SK-N-SH (cell line): Measurements from ENCODE around the gene PIK3R1. TPM values are rescaled to one million over a fixed set of nuclear protein-coding genes. Genes with fewer than 3 reads are reported as not detected.
A peak's percentile ranks its signal among the peaks of the same experiment; 100 is the strongest.

ENCODE experiments used
- CTCF ChIA-PET: fragments of 300-600, 350-600 bp; formaldehyde crosslinking; extraction: SDS; loops from one replicate; lab custom pipeline; 2021; lab: Yijun Ruan, JAX
- POLR2A ChIA-PET: fragments of 350-600 bp; sonication (Branson Sonifier 250); formaldehyde crosslinking; extraction: SDS; loops from one replicate; lab custom pipeline; 2020; ENCODE audit warnings: antibody characterized with exemption, inconsistent platforms; lab: Yijun Ruan, JAX
- DNase-seq: peaks from one replicate; pipeline ENCODE4 v3.0.0; 2012
- H2AFZ ChIP-seq: fragments of 200-600 bp; sonication (generic); 2 replicates; pipeline ENCODE4 v1.8.1; 2016; ENCODE audit warnings: antibody characterized with exemption, mild to moderate bottlenecking, low read depth
- H3F3A ChIP-seq: fragments of 200-600 bp; sonication (generic); replicated peaks from 2 replicates; pipeline ENCODE3; 2016; ENCODE audit warnings: antibody characterized with exemption, mild to moderate bottlenecking; ENCODE audit not compliant: insufficient read depth
- H3K27ac ChIP-seq, 2 experiments: fragments of 200-500 bp in 1 of 2; fragments of 200-600 bp in 1 of 2; sonication (Bioruptor generic) in 1 of 2; sonication (generic), shearing (Covaris generic) in 1 of 2; 2 replicates each; pipeline versions ENCODE4 v1.5.1 to v1.6.1; 2014 to 2016; ENCODE audit warnings: low read depth in 2 of 2, inconsistent platforms in 1 of 2, low read length in 1 of 2, mild to moderate bottlenecking in 1 of 2, mixed read lengths in 1 of 2
- H3K27me3 ChIP-seq: fragments of 200-600 bp; sonication (generic), shearing (Covaris generic); 2 replicates; pipeline ENCODE4 v1.6.1; 2016; ENCODE audit warnings: mixed run types; ENCODE audit not compliant: insufficient read depth
- H3K36me3 ChIP-seq, 2 experiments: fragments of 200-500 bp in 1 of 2; fragments of 200-600 bp in 1 of 2; sonication (Bioruptor generic) in 1 of 2; sonication (generic) in 1 of 2; replicated peaks in 1 of 2; 2 replicates each; pipeline versions ENCODE3 to v1.5.1; 2014 to 2016; ENCODE audit warnings: low read length in 1 of 2, mild to moderate bottlenecking in 1 of 2; ENCODE audit not compliant: insufficient read depth in 2 of 2, control insufficient read depth in 1 of 2
- H3K4me1 ChIP-seq, 2 experiments: fragments of 200-500 bp in 1 of 2; fragments of 200-600 bp in 1 of 2; sonication (Bioruptor generic) in 1 of 2; sonication (generic), shearing (Covaris generic) in 1 of 2; 2 replicates each; pipeline versions ENCODE4 v1.5.1 to v1.6.1; 2014 to 2016; ENCODE audit warnings: low read depth in 1 of 2, low read length in 1 of 2, mixed run types in 1 of 2; ENCODE audit not compliant: insufficient read depth in 2 of 2, control insufficient read depth in 1 of 2
- H3K4me2 ChIP-seq: fragments of 200-600 bp; sonication (generic), shearing (Covaris generic); 2 replicates; pipeline ENCODE4 v1.6.1; 2017; ENCODE audit warnings: mixed run types
- H3K4me3 ChIP-seq, 2 experiments: fragments of 200-500 bp in 1 of 2; fragments of 200-600 bp in 1 of 2; sonication (Bioruptor generic) in 1 of 2; sonication (generic), shearing (Covaris generic) in 1 of 2; 2 replicates each; pipeline versions ENCODE4 v1.5.1 to v1.8.1; 2014 to 2016; ENCODE audit warnings: low read depth in 2 of 2, inconsistent platforms in 1 of 2, low read length in 1 of 2, mild to moderate bottlenecking in 1 of 2, mixed read lengths in 1 of 2, moderate library complexity in 1 of 2
- H3K79me2 ChIP-seq: fragments of 200-600 bp; sonication (generic); 2 replicates; pipeline ENCODE4 v1.8.1; 2017; ENCODE audit warnings: mild to moderate bottlenecking; ENCODE audit not compliant: insufficient read depth
- H3K9ac ChIP-seq: fragments of 200-600 bp; sonication (generic); 2 replicates; pipeline ENCODE4 v1.6.1; 2017; ENCODE audit warnings: mixed run types
- H3K9me2 ChIP-seq: fragments of 200-600 bp; sonication (generic); 2 replicates; pipeline ENCODE4 v1.6.1; 2017; ENCODE audit warnings: mixed run types
- H3K9me3 ChIP-seq: fragments of 200-600 bp; sonication (generic); 2 replicates; pipeline ENCODE4 v1.6.1; 2017; ENCODE audit warnings: mixed run types, mild to moderate bottlenecking, moderate library complexity
- H4K20me1 ChIP-seq: fragments of 200-600 bp; sonication (generic); 2 replicates; pipeline ENCODE4 v1.6.1; 2017; ENCODE audit warnings: mild to moderate bottlenecking, mixed run types; ENCODE audit not compliant: insufficient read depth
- ELF1 ChIP-seq: IDR thresholded peaks from 2 replicates; pipeline ENCODE4 v1.4.0; 2012
- EP300 ChIP-seq, 2 experiments: IDR thresholded peaks; 2 replicates each; pipeline versions ENCODE4 v1.4.0 to v1.6.1; 2012; ENCODE audit warnings: borderline replicate concordance in 1 of 2, low read depth in 1 of 2, low read length in 1 of 2
- EZH2phosphoT487 ChIP-seq: fragments of 200-600 bp; sonication (generic); IDR thresholded peaks from 2 replicates; pipeline ENCODE4 v1.6.1; 2017; ENCODE audit warnings: low read depth, mixed run types, mild to moderate bottlenecking, antibody characterized with exemption, moderate library complexity, borderline replicate concordance
- FOXJ3 ChIP-seq: sonication (generic); formaldehyde crosslinking; IDR thresholded peaks from 2 replicates; pipeline ENCODE4 v1.5.1; 2020; ENCODE audit warnings: mild to moderate bottlenecking, missing genetic modification reagents
- FOXM1 ChIP-seq: IDR thresholded peaks from 2 replicates; pipeline ENCODE4 v1.4.0; 2012; ENCODE audit warnings: low read depth, mild to moderate bottlenecking
- GABPA ChIP-seq: IDR thresholded peaks from 2 replicates; pipeline ENCODE4 v1.4.0; 2012; ENCODE audit warnings: low read depth, mild to moderate bottlenecking
- GATA2 ChIP-seq: sonication (generic); formaldehyde crosslinking; IDR thresholded peaks from 2 replicates; pipeline ENCODE4 v1.5.0; 2020; ENCODE audit warnings: mild to moderate bottlenecking, missing genetic modification reagents
- MEF2A ChIP-seq: IDR thresholded peaks from 2 replicates; pipeline ENCODE4 v1.4.0; 2012; ENCODE audit warnings: low read depth, borderline replicate concordance
- MXI1 ChIP-seq: IDR thresholded peaks from 2 replicates; pipeline ENCODE4 v1.6.1; 2012; ENCODE audit warnings: mild to moderate bottlenecking, low read depth, low read length, improper control_type of control experiment
- NFIC ChIP-seq: IDR thresholded peaks from 2 replicates; pipeline ENCODE4 v1.4.0; 2012; ENCODE audit warnings: borderline replicate concordance
- RCOR1 ChIP-seq: fragments of 150-350 bp; IDR thresholded peaks from 2 replicates; pipeline ENCODE4 v1.6.1; 2017; ENCODE audit warnings: antibody characterized with exemption, low read length
- RFX5 ChIP-seq: IDR thresholded peaks from 2 replicates; pipeline ENCODE4 v1.6.1; 2012; ENCODE audit warnings: mild to moderate bottlenecking, improper control_type of control experiment, low read length
- RXRA ChIP-seq: IDR thresholded peaks from 2 replicates; pipeline ENCODE4 v1.4.0; 2012; ENCODE audit warnings: low read depth, mild to moderate bottlenecking, borderline replicate concordance
- TAF1 ChIP-seq: IDR thresholded peaks from 2 replicates; pipeline ENCODE4 v1.6.1; 2012; ENCODE audit warnings: low read depth, mild to moderate bottlenecking, low read length, moderate library complexity, borderline replicate concordance
- TCF12 ChIP-seq: IDR thresholded peaks from 2 replicates; pipeline ENCODE4 v1.4.0; 2012
- YY1 ChIP-seq: IDR thresholded peaks from 2 replicates; pipeline ENCODE4 v1.4.0; 2012; ENCODE audit warnings: low read depth, mild to moderate bottlenecking
- WGBS: methylation state at CpG from one replicate; pipeline ENCODE4 v1.1.6; 2017; ENCODE audit warnings: low lambda C conversion rate; 5-methylcytosine and 5-hydroxymethylcytosine counted together
- polyA plus RNA-seq, 3 experiments: library from polyadenylated mRNA; depleted of rRNA; stranded (reverse); fragments of >200 nt; gene quantifications; 2 replicates each; pipeline ENCODE4 v1.2.3, GENCODE V29; 2012
- TF ChIP-seq, protein P1 (sequence below): IDR thresholded peaks from 2 replicates; pipeline ENCODE4; 2012
- TF ChIP-seq, protein P2 (sequence below): fragments of 200-600 bp; sonication (generic); IDR thresholded peaks from 2 replicates; pipeline ENCODE4 v1.6.1; 2017; ENCODE audit warnings: antibody characterized with exemption, mild to moderate bottlenecking, moderate library complexity
- TF ChIP-seq, protein P3 (sequence below): IDR thresholded peaks from 2 replicates; pipeline ENCODE4 v1.4.0; 2012; ENCODE audit warnings: low read depth
- TF ChIP-seq, protein P4 (sequence below): fragments of 150-350 bp; IDR thresholded peaks from 2 replicates; pipeline ENCODE4 v1.6.1; 2017; ENCODE audit warnings: antibody characterized with exemption, low read length, low read depth, borderline replicate concordance

The PIK3R1 gene
- polyA plus RNA-seq, 1 of the 3 experiments (the other 2 are of a cell fraction) = 2.0 TPM

DNA sequence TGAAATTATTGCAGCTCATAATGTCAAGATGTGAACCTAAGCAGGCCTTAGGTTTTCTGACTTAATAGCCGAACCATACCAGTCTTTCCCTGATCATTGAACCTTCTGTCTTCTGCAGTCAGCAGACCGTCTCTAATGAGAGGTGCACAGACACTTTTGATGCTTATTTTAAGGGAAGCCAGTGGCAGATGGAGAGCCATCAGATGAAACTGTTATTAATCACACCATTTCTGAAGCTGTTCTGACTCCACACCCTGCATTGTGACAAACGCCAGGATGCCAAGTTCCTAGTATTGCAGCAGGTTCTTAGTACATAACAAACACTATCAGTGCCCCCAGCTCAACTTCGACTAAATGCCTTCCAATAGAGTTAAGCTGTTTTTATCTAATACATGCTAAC lies 43.0 kb downstream of the PIK3R1 start:
- 78% methylated on average over 4 of the region's 4 CpGs for WGBS
- H2AFZ ChIP-seq = no peak overlapping the region
- TF ChIP-seq, protein P1, sequence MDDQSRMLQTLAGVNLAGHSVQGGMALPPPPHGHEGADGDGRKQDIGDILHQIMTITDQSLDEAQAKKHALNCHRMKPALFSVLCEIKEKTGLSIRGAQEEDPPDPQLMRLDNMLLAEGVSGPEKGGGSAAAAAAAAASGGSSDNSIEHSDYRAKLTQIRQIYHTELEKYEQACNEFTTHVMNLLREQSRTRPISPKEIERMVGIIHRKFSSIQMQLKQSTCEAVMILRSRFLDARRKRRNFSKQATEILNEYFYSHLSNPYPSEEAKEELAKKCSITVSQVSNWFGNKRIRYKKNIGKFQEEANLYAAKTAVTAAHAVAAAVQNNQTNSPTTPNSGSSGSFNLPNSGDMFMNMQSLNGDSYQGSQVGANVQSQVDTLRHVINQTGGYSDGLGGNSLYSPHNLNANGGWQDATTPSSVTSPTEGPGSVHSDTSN = no peak
- no peak for TF ChIP-seq RCOR1
- no peak for TF ChIP-seq RFX5
- no peak for TF ChIP-seq TCF12
- no peak for TF ChIP-seq FOXJ3
- no peak for TF ChIP-seq FOXM1
- TF ChIP-seq TAF1 = no peak
- TF ChIP-seq EP300 (IDR thresholded peaks at IDR 0.05; ENCODE audit: borderline replicate concordance in 1 of 2, low read depth in 1 of 2, low read length in 1 of 2) = no peak; a peak in 1 of 4 replicates
- TF ChIP-seq, protein P2, sequence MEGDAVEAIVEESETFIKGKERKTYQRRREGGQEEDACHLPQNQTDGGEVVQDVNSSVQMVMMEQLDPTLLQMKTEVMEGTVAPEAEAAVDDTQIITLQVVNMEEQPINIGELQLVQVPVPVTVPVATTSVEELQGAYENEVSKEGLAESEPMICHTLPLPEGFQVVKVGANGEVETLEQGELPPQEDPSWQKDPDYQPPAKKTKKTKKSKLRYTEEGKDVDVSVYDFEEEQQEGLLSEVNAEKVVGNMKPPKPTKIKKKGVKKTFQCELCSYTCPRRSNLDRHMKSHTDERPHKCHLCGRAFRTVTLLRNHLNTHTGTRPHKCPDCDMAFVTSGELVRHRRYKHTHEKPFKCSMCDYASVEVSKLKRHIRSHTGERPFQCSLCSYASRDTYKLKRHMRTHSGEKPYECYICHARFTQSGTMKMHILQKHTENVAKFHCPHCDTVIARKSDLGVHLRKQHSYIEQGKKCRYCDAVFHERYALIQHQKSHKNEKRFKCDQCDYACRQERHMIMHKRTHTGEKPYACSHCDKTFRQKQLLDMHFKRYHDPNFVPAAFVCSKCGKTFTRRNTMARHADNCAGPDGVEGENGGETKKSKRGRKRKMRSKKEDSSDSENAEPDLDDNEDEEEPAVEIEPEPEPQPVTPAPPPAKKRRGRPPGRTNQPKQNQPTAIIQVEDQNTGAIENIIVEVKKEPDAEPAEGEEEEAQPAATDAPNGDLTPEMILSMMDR = no peak
- no peak for TF ChIP-seq MEF2A
- TF ChIP-seq, protein P3, sequence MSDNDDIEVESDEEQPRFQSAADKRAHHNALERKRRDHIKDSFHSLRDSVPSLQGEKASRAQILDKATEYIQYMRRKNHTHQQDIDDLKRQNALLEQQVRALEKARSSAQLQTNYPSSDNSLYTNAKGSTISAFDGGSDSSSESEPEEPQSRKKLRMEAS = no peak
- TF ChIP-seq, all 33 proteins: peak for 0
- POLR2A ChIA-PET = no interaction called here
- peaks cover 16% of the 10 kb centered on the region for H3F3A ChIP-seq
- no peak overlapping the region for H3K4me2 ChIP-seq
- H3K4me1 ChIP-seq = peaks cover 30 to 47% of the 10 kb centered on the region in 2 experiments; a peak in 3 of 4 replicates
- no peaks in the 10 kb centered on the region for H3K9me2 ChIP-seq
- no peak overlapping the region for H3K9ac ChIP-seq
- H3K9me3 ChIP-seq = no peaks in the 10 kb centered on the region
- H3K27ac ChIP-seq = peak overlapping the region in 1 of 2 experiments; percentile 71; a peak in 2 of 4 replicates
- peaks cover 0 to 3% of the 10 kb centered on the region in 2 experiments for H3K36me3 ChIP-seq
- no peaks in the 10 kb centered on the region for H3K27me3 ChIP-seq
- CTCF ChIA-PET = interaction anchor here (0.6 to 3.6 kb wide), 6 partner anchors 12 to 1012 kb away, joined by 3 to 22 read pairs (median 6); partner anchors contain the start of gene PIK3R1
- peaks cover 9% of the 10 kb centered on the region; the same call in 1 of the 2 replicates for H3K79me2 ChIP-seq
- H3K4me3 ChIP-seq = no peak overlapping the region
- no peak for DNase-seq
- H4K20me1 ChIP-seq = no peaks in the 10 kb centered on the region

DNA sequence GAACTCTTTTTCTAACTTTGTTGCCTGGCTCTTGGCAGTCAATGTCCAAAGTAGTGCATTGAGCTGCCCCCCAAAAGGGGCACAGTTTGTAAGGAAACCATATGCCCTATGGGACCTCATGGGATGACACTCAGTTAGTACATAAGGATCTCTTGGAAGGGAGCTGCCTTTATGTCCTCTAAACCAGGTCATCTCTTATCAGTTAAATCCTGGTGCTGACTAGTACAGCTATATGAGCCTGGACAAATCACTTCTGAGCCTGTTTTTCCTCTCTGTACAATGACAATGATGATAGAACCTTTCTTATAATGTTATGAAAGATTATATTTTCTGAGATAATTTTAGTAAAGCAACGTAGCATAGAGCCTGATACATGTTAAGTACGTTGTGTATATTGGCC lies 44.1 kb downstream of the PIK3R1 start:
- peaks cover 9% of the 10 kb centered on the region; the same call in 1 of the 2 replicates for H3K79me2 ChIP-seq
- peak overlapping the region in 1 of 2 experiments; percentile 71; a peak in 2 of 4 replicates for H3K27ac ChIP-seq
- CTCF ChIA-PET = interaction anchor here (0.8 to 2.4 kb wide), 4 partner anchors 11 to 1013 kb away, joined by 3 to 8 read pairs (median 5); partner anchors contain the start of gene PIK3R1
- no peak for TF ChIP-seq GABPA
- TF ChIP-seq, protein P1 = no peak
- TF ChIP-seq NFIC = no peak
- no peak for TF ChIP-seq ELF1
- TF ChIP-seq, protein P3 = no peak
- no peak for TF ChIP-seq RXRA
- no peak for TF ChIP-seq FOXJ3
- TF ChIP-seq EZH2phosphoT487 = no peak
- TF ChIP-seq YY1 = no peak
- TF ChIP-seq, protein P4, sequence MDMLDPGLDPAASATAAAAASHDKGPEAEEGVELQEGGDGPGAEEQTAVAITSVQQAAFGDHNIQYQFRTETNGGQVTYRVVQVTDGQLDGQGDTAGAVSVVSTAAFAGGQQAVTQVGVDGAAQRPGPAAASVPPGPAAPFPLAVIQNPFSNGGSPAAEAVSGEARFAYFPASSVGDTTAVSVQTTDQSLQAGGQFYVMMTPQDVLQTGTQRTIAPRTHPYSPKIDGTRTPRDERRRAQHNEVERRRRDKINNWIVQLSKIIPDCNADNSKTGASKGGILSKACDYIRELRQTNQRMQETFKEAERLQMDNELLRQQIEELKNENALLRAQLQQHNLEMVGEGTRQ = no peak
- no peak for TF ChIP-seq MXI1
- TF ChIP-seq GATA2 (CRISPR knock-in tag) = no peak
- no peak for TF ChIP-seq MEF2A

More for the DNA sequence above, 44.1 kb downstream of the PIK3R1 start:
- no peaks in the 10 kb centered on the region for H3K27me3 ChIP-seq
- no peaks in the 10 kb centered on the region for H3K9me2 ChIP-seq
- H3K36me3 ChIP-seq = peaks cover 0 to 3% of the 10 kb centered on the region in 2 experiments
- no peak overlapping the region for H2AFZ ChIP-seq
- 82% methylated on average over 2 of the region's 2 CpGs for WGBS
- DNase-seq = no peak
- POLR2A ChIA-PET = no interaction called here
- peaks cover 18% of the 10 kb centered on the region for H3F3A ChIP-seq
- no peaks in the 10 kb centered on the region for H4K20me1 ChIP-seq
- H3K4me3 ChIP-seq = no peak overlapping the region
- H3K4me2 ChIP-seq = no peak overlapping the region
- H3K9me3 ChIP-seq = no peaks in the 10 kb centered on the region
- H3K4me1 ChIP-seq = peaks cover 22 to 52% of the 10 kb centered on the region in 2 experiments; a peak in 3 of 4 replicates
- no peak overlapping the region for H3K9ac ChIP-seq
